ENCODE data around the gene ARHGAP22. TPM values are rescaled to one million over a fixed set of nuclear protein-coding genes. Genes with fewer than 3 reads are reported as not detected.

ARHGAP22 gene
- total and polyA plus RNA-seq, 4 donors, result 0.23 to 2.3 (median 0.54) TPM

DNA sequence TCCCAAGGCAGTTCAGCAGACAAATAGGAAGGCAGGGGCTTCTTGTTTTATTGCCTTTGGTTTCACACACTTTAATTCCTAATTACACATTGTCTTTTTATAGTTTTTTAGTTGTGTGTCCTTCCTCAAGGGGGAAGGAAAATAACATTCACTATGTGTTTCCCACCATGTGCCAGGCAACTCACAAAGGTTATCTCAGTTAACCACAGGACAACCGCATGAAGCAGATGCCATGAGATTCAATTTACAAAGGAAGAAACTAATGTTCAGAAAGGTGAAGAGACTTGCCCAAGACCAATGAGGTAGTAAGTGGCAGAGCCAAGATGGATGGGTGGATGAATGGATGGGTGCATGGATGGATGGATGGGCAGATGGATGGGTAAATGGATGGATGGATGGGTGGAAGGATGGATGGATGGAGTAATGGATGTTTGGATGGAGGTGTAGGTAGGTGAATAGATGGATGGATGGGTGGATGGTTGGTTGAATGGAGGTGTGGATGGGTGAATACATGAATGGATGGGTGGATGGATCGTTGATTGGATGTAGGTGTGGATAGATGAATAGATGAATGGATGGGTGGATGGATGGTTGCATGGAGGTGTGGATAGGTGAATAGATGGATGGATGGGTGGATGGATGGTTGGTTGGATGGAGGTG, 77.9 kb downstream of the ARHGAP22 start:
- WGBS, result 83% methylated on average over 2 of the region's 2 CpGs
- no peaks in the 10 kb centered on the region for H3K9me3 ChIP-seq (ENCODE audit: control insufficient read depth in 4 of 4, low read length in 3 of 4)
- no peak overlapping the region for H3K4me3 ChIP-seq (ENCODE audit: low read depth in 1 of 3, low read length in 3 of 3)
- TF ChIP-seq TAF1 (conservative IDR thresholded peaks at IDR 0.05) (no peak), NR2F2 (IDR thresholded peaks at IDR 0.05) (no peak), GABPA (IDR thresholded peaks at IDR 0.05 in 1 of 2, conservative IDR thresholded peaks at IDR 0.05 in 1 of 2) (no peak), RAD21 (IDR thresholded peaks at IDR 0.05) (no peak), ZBTB33 (IDR thresholded peaks at IDR 0.05) (no peak), HNF4G (IDR thresholded peaks at IDR 0.05) (no peak)
- TF ChIP-seq, protein P1, sequence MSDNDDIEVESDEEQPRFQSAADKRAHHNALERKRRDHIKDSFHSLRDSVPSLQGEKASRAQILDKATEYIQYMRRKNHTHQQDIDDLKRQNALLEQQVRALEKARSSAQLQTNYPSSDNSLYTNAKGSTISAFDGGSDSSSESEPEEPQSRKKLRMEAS (IDR thresholded peaks at IDR 0.05), result no peak
- H3K27me3 ChIP-seq (ENCODE audit: control insufficient read depth in 4 of 4, insufficient read depth in 4 of 4, low read length in 3 of 4), result peaks cover 0 to 4% (median 0%) of the 10 kb centered on the region in 4 donors
- H3K27ac ChIP-seq (ENCODE audit: low read depth in 1 of 2, low read length in 2 of 2), result no peak overlapping the region
- H3K9ac ChIP-seq (ENCODE audit: low read depth in 1 of 2, low read length in 2 of 2), result no peak overlapping the region
- peaks cover 7 to 15% (median 12%) of the 10 kb centered on the region in 4 donors for H3K4me1 ChIP-seq (ENCODE audit: control insufficient read depth in 4 of 4, insufficient read depth in 4 of 4, low read length in 3 of 4)
- no peak for DNase-seq (ENCODE audit: low spot score)
- no peaks in the 10 kb centered on the region for H3K36me3 ChIP-seq (ENCODE audit: control insufficient read depth in 4 of 4, insufficient read depth in 3 of 4, low read depth in 1 of 4, low read length in 3 of 4)

DNA sequence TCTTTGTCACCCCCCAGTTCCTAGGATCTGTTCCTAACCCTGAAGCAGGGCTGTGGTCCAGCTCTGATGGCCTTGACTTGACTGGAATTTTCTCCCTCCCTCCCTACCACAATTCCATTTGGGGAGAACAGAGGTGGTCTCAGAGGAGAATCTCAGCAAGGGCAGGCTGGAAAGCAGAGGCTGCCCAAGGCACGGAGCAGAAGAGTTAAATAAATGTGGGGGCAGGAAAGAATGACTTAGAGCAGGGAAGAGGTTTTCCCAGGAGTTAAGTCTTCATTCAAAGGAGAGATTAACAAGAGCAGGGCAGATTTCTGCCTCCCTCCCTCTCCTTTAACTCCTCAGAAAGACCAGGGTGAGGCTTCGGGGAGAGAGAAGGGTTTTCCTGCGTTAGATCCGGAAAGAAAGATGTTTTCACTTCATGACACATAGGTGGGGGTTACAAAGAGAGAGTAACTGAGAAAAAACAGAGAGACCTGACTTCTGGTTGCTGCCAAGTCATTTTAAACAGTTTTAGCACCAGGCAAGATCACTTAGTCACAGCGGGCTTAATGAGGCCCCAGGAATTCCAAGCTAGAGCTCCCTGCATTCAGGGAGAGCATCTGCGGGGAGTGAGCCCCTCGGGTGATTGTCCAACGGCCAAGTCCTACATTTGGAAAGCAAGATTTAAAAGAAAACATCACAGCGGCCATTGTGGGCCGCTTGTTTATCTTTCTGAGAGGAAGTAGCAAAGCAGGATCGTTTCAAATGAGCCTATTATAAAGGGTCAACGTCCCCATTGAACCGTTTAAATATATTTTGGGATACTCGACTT, 78.7 kb downstream of the ARHGAP22 start:
- H3K27ac ChIP-seq (ENCODE audit: low read depth in 1 of 2, low read length in 2 of 2), result no peak overlapping the region
- peaks cover 0 to 4% (median 0%) of the 10 kb centered on the region in 4 donors for H3K27me3 ChIP-seq (ENCODE audit: control insufficient read depth in 4 of 4, insufficient read depth in 4 of 4, low read length in 3 of 4)
- no peaks in the 10 kb centered on the region for H3K36me3 ChIP-seq (ENCODE audit: control insufficient read depth in 4 of 4, insufficient read depth in 3 of 4, low read depth in 1 of 4, low read length in 3 of 4)
- no peaks in the 10 kb centered on the region for H3K9me3 ChIP-seq (ENCODE audit: control insufficient read depth in 4 of 4, low read length in 3 of 4)
- TF ChIP-seq, protein P1 (IDR thresholded peaks at IDR 0.05), result no peak
- TF ChIP-seq, protein P2, sequence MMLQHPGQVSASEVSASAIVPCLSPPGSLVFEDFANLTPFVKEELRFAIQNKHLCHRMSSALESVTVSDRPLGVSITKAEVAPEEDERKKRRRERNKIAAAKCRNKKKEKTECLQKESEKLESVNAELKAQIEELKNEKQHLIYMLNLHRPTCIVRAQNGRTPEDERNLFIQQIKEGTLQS (IDR thresholded peaks at IDR 0.05), result no peak
- TF ChIP-seq TAF1 (conservative IDR thresholded peaks at IDR 0.05) (no peak), RXRA (IDR thresholded peaks at IDR 0.05) (no peak), RAD21 (IDR thresholded peaks at IDR 0.05) (no peak), SP1 (IDR thresholded peaks at IDR 0.05) (no peak), ZBTB33 (IDR thresholded peaks at IDR 0.05) (no peak), GABPA (IDR thresholded peaks at IDR 0.05 in 1 of 2, conservative IDR thresholded peaks at IDR 0.05 in 1 of 2) (no peak), FOXA1 (IDR thresholded peaks at IDR 0.05) (no peak)
- H3K4me1 ChIP-seq (ENCODE audit: control insufficient read depth in 4 of 4, insufficient read depth in 4 of 4, low read length in 3 of 4), result peaks cover 7 to 15% (median 12%) of the 10 kb centered on the region in 4 donors
- no peak for DNase-seq (ENCODE audit: low spot score)
- no peak overlapping the region for H3K9ac ChIP-seq (ENCODE audit: low read depth in 1 of 2, low read length in 2 of 2)
- WGBS, result 38% methylated on average over 14 of the region's 14 CpGs
- no peak overlapping the region for H3K4me3 ChIP-seq (ENCODE audit: low read depth in 1 of 3, low read length in 3 of 3)
